K562 (cell line): ENCODE data around the gene WDR46. TPM values are rescaled to one million over a fixed set of nuclear protein-coding genes. Genes with fewer than 3 reads are reported as not detected.

Experiments
- CAMTA2 ChIP-seq: fragments of 250-450 bp; sonication (Bioruptor Pico); conservative IDR thresholded peaks from 2 replicates; pipeline ENCODE4 v1.5.1; 2022
- HLTF ChIP-seq: fragments of 450-650 bp; IDR thresholded peaks from 2 replicates; pipeline ENCODE4 v1.6.1; 2016
- polyA plus RNA-seq, 8 experiments: library from polyadenylated mRNA; depleted of rRNA in 4 of 8; stranded (reverse) in 5 of 8; unstranded in 3 of 8; fragments of >200 nt; fragmentation: Nextera tagmentation in 2 of 8; fragmentation: Illumina TruSeq in 1 of 8; extraction: Ambion mirVana in 2 of 8; extraction: Trizol in 1 of 8; gene quantifications; 2 replicates each; pipeline versions ENCODE4 v1.2.1 to v1.2.3, GENCODE V29; 2011 to 2014; ENCODE audit warnings: inconsistent platforms in 1 of 8, missing spikeins in 1 of 8
- total RNA-seq, 7 experiments: library from RNA; depleted of rRNA in 6 of 7; stranded (reverse); fragments of >200 nt in 6 of 7; fragmentation: Illumina TruSeq in 2 of 7; extraction: Trizol in 2 of 7; gene quantifications; 2 replicates each; pipeline versions ENCODE4 v1.2.1 to v1.2.3, GENCODE V29; 2011 to 2021; ENCODE audit warnings: low replicate concordance in 1 of 7
- TF ChIP-seq, protein P1 (sequence below), 2 experiments: fragments of 450-650 bp in 1 of 2; sonication (generic) in 1 of 2; formaldehyde crosslinking in 1 of 2; IDR thresholded peaks; 2 replicates each; pipeline versions ENCODE4 v1.7.1 to v1.9.0; 2016 to 2022; ENCODE audit warnings: inconsistent platforms in 1 of 2, mild to moderate bottlenecking in 1 of 2, missing genetic modification reagents in 1 of 2

The WDR46 gene
- total and polyA plus RNA-seq, 9 of the 15 experiments (the other 6 are each of a cell fraction or from before 2014, with no cell fraction given) = 8.9 to 146 (median 93.1) TPM

DNA sequence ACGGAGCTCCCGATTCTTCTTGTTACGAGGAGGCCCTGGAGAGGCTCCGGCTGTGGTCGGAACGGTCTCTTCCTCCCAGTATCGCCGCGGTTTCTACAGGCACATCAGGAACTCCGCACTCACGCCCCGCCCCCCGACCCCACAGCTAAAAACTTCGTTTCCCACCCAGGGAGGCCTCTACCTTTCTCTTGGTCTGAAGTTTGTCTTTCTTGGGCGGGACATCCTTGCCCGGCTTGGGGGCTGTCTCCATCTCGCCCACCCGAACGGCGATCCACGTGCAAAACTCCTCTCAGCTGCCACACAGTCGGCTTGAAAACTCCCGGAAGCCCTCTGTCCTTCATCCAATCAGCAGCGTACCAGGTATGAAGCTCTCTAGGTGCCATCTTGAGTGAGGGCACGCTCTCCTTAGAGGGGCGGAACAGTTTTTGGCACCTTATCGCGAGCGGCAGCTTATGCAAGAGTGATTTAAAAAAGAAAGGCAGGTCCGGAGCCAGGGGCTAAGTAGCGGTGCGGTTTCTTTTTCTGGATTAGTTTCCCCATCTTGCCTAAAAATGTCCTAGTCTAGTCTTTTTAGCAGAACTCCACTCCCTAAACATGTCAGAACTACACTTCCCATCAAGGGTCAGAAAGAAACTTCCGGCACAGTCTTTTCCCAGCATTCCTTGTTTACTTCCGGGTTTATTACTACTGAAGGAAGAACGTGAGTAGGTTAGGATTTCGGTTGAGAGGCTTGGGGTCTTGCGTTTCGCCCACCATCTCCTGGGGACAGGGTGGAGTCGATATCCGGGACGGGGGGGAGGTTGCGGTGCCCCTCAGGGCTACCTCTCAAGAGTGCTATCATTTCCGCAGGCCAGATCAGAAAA is at the start of gene WDR46, which contains the start of gene PFDN6 (continued):
- TF ChIP-seq, protein P1, sequence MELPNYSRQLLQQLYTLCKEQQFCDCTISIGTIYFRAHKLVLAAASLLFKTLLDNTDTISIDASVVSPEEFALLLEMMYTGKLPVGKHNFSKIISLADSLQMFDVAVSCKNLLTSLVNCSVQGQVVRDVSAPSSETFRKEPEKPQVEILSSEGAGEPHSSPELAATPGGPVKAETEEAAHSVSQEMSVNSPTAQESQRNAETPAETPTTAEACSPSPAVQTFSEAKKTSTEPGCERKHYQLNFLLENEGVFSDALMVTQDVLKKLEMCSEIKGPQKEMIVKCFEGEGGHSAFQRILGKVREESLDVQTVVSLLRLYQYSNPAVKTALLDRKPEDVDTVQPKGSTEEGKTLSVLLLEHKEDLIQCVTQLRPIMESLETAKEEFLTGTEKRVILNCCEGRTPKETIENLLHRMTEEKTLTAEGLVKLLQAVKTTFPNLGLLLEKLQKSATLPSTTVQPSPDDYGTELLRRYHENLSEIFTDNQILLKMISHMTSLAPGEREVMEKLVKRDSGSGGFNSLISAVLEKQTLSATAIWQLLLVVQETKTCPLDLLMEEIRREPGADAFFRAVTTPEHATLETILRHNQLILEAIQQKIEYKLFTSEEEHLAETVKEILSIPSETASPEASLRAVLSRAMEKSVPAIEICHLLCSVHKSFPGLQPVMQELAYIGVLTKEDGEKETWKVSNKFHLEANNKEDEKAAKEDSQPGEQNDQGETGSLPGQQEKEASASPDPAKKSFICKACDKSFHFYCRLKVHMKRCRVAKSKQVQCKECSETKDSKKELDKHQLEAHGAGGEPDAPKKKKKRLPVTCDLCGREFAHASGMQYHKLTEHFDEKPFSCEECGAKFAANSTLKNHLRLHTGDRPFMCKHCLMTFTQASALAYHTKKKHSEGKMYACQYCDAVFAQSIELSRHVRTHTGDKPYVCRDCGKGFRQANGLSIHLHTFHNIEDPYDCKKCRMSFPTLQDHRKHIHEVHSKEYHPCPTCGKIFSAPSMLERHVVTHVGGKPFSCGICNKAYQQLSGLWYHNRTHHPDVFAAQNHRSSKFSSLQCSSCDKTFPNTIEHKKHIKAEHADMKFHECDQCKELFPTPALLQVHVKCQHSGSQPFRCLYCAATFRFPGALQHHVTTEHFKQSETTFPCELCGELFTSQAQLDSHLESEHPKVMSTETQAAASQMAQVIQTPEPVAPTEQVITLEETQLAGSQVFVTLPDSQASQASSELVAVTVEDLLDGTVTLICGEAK (IDR thresholded peaks at IDR 0.05) = peak; percentile 99
- TF ChIP-seq, protein P1 (CRISPR knock-in tag; IDR thresholded peaks at IDR 0.05) = no peak
- TF ChIP-seq HLTF (no peak), CAMTA2 (no peak)
